Measurements from ENCODE around the gene SLC4A5.
"Not testable (repeated sequence)": the region's sequence is repeated elsewhere in the genome, so short reads cannot be mapped to it uniquely, and the experiment has no call there.

The SLC4A5 gene

GRCh38 chr2:74197049-74197448 lies 146.2 kb downstream of the SLC4A5 start:
- no peak for DNase-seq

GRCh38 chr2:74194799-74195198 lies 148.4 kb downstream of the SLC4A5 start:
- DNase-seq = no peak

GRCh38 chr2:74191596-74192380 lies 151.4 kb downstream of the SLC4A5 start:
- no peak for DNase-seq

DNA sequence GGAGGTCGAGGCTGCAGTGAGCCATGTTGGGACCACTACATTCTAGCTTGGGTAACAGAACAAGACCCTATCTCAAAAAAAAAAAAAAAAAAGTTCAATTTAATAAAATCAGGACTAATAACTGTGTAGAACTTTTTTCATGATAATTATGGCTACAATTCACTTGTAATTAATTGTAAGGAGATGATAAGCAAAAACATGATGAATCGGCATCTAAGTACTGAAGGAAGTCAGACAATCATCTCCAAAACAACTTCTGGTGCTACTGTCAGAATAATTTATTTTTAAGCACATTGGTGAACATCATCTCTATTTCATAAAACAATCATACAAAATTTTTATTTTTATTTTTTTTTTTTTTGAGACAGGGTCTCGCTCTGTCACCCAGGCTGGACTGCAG lies 154.5 kb downstream of the SLC4A5 start:
- no peak for DNase-seq

DNA sequence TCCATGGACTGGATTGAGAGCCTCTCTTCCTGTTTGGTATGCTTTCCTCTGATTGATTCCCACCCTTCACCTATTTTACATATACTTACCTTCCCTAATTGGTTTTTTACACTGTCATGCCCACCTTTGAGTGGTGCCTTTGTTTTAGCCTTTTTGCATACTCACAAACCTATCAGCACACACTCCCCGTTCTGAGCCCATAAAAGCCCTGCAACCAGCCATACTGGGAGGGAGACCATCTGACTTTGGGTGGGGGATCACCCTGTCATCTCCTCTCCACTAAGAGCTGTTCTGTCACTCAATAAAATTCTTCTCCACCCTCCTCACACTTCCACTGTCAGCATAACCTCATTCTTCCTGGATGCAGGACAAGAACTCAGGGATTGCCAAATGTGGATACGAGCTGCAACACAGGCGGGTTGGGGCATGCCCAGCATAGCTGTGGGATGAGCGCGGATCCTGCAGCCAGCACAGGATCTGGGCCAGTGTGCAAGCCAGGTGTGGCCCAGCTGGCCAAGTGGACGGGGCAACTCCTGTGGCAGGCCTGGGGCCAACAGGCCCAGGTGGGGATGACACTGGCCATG lies 155.1 kb downstream of the SLC4A5 start:
- no peak for DNase-seq

DNA sequence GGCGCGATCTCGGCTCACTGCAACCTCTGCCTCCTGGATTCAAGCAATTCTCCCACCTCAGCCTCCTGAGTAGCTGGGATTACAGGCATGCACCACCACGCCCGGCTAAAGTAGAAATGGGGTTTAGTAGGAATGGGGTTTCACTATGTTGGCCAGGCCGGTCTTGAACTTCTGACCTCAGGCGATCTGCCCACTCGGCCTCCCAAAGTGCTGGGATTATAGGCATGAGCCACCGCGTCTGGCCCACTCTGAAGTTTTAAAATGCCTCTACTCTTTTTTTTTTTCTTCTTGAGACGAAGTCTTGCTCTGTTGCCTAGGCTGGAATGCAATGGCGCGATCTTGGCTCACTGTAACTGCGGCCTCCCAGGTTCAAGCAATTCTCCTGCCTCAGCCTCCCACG lies 156.5 kb downstream of the SLC4A5 start:
- not testable (repeated sequence) for DNase-seq

GRCh38 chr2:74186038-74186437 lies 157.2 kb downstream of the SLC4A5 start:
- peak; percentile 32 for DNase-seq

GRCh38 chr2:74183878-74184277 lies 159.3 kb downstream of the SLC4A5 start:
- DNase-seq = no peak

DNA sequence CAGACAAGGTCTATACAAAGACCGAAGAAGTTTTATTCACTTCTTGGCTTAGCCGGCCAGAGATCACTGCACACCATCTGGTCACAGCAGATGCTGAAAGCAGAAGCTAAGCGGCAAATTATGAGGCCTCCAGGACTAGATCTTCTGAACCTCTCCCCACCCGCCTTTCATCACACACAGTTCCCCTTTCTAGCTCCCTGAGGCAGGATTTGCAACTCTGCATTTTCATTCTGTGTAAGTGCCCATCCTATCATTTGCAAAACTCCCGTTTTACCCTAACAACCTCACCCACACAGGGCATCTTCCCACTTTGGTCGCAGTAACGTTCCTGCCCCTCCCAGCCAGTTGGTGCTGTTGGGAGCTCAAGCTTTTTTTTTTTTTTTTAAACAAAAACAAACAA lies 161.5 kb downstream of the SLC4A5 start:
- peak; percentile 70 for DNase-seq

GRCh38 chr2:74179063-74179865 lies 164.0 kb downstream of the SLC4A5 start:
- no peak for DNase-seq

- peak; percentile 97 for DNase-seq
These were observed 164.8 kb downstream of the SLC4A5 start, which contains the start of gene MOB1A for GRCh38 chr2:74178211-74179062. Gene MOB1A (minus strand): TSS chr2:74178879. CDS start chr2:74178674, 205 bp downstream.

DNA sequence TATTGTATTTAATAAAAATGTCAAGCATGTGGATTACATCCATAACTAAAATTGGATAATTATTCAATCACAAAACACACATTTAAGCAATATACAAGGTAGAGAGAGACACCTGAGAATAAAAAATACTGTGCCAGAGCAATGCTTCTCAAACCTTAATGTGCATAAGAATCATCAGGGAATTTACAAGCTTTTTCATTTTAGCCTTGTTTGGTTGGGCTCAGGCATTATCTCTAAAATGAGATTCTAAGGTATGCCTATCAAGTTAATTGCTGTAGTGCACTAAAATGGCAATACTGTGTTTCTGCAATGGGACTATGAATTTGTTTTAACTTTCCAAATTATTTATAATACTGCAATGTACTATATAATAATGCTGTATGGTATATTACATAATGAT lies 165.5 kb downstream of the SLC4A5 start:
- no peak for DNase-seq

DNA sequence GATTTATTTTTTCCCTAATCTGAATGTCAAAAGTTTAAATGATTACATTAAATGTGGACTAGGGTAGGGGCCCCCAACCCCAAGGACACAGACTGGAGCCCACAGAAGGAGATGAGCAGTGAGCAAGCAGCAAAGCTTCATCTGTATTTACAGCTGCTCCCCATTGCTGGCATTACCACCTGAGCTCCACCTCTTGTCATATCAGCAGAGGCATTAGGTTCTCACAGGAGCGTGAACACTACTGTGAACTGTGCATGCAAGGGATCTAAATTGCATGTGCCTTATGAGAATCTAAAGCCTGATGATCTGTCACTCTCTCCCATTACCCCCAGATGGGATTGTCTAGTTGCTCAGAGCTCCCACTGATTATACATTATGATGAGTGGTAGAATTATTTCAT lies 168.3 kb downstream of the SLC4A5 start:
- DNase-seq = no peak

GRCh38 chr2:74168739-74169138 lies 174.5 kb downstream of the SLC4A5 start:
- DNase-seq = no peak

Measured in midbrain (tissue), 1 donor.